ENCODE measurements around the gene JAKMIP1.
"Not testable (repeated sequence)": the region's sequence is repeated elsewhere in the genome, so short reads cannot be mapped to it uniquely, and the experiment has no call there.

JAKMIP1 gene

GRCh38 chr4:6028168-6028567, 172.2 kb downstream of the JAKMIP1 start:
- DNase-seq: no peak

DNA sequence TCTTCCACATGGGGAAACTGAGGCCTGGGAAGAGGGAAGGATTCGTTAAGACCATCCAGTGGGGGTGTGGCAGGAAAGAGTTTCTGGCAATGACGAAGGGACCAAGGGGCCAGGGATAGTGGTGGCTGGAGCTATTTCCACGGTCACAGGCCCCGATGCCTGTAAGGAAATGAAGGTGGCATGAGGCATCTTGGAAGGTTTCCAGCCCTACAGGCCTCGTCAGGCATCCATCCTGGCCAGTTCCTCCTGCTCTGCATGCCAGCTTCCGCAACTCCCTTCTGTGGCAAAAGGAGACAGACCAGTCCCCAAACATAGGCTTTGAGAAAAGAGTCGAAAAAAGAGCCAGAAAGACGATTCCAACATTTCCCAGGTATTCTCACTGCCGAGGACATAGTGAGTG, 173.0 kb downstream of the JAKMIP1 start:
- no peak for DNase-seq

- DNase-seq: no peak
Observed at GRCh38 chr4:6024313-6024960, 175.9 kb downstream of the JAKMIP1 start.

- no peak for DNase-seq
Observed at GRCh38 chr4:6023731-6024130, 176.6 kb downstream of the JAKMIP1 start.

- DNase-seq: no peak
Observed at GRCh38 chr4:6022607-6023288, 177.6 kb downstream of the JAKMIP1 start.

- no peak for DNase-seq
Observed at GRCh38 chr4:6021831-6022606, 178.3 kb downstream of the JAKMIP1 start.

- no peak for DNase-seq
Observed at GRCh38 chr4:6020613-6021012, 179.7 kb downstream of the JAKMIP1 start.

DNA sequence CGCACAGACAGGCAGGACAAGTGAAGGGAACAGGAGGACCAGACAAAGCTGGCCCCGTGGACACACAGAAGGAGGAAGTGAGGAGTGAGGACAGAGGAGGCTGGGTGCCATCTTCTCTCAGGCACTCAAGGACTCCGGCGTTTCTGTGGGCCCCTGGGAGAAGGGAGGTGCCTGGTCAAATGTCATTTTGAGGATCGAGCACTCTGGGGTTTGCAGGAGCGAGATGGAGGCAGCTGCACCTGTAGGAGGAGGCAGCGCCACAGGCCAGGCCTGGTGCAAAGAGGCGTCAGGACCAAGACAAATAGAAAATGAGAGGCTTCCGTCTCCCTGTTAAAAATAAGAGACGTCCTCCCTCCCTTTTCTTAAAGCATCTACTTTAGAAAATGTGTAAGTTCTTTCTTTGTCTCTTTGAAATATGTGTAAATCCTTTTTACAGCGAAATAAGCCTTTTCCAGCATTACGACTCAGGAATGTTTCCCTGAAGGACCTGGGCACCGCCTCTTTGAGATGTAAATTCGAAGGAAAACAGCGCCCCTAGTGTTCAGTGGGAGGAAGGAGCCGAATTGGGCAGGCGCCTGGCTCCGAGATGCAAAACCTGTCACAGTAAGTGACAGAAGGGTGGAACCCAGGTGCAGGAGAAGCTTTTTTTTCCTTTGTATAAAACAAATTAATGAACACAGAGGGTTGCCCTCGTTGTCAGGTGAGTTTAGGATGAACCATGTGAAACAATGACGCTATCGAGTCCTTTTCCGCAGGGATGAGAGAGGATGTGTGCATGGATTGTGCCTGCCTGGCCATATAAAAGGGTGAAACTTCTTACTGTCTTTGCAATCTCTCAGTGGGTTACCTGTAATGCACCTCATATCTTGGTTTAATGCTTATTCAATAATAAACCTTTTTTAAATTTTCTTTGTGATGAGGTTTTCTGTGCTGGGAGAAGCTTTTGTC, 180.8 kb downstream of the JAKMIP1 start:
- DNase-seq: no peak

DNA sequence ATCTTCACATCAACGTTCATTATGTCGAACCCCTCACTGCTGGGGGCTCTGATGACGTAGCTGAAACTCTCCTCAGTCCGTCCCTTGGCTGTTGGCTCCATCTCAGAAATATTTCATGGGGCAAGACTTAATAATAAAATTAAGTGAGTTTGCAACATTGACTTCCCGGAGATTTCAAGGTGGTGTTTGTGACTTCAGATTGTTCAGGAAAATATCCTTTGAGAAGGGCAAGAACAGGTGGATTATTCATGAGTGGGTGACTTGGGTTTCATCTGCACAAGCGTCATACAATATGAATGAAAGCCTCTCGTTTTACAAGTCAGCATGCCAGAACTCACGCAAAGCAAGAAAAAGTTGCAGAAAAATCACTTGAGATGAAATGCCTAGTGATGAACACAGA, 182.0 kb downstream of the JAKMIP1 start, which contains the start of gene C4orf50:
TSS of gene C4orf50 (minus strand) at position 101 of the 400 bp plus-strand sequence.
- no peak for DNase-seq

DNA sequence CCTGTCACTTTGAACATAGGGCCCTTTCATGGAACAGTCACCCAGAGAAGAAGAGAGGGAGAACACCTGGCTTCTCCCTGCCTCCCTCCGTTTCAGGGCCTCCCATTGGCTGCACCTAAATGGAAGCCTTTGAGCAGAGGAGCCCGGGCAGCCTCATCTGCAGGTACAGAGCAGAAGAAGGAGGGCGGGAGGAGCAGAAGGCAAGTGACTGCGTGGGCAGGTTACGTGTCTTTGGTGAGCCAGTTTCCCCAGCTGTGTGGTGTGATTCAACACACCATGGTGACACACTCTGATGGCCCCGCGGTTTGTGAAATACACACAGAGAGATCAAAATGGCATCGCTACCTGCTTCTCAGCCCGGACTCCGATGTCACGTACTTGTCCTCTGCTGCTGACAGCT, 182.5 kb downstream of the JAKMIP1 start:
- no peak for DNase-seq

GRCh38 chr4:6017030-6017429, 183.3 kb downstream of the JAKMIP1 start:
- DNase-seq: no peak

DNA sequence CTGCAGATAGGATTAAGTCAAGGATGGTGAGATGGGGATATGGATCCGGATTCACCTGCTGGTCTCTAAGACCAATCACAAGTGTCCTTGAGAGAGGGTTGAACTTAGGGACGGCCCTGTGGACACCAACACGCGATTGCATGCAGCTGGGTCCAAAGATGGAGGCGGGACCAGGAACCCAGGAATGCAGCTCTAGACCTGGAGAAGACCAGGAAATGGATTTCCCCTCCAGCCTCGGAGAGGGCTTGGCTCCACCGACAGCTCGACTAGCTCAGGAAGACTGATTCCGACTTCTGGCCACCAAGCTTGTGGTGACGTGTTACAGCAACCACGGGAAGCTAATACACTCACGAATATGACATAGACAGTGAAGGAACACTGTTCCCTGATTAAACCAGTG, 186.8 kb downstream of the JAKMIP1 start:
- no peak for DNase-seq

DNA sequence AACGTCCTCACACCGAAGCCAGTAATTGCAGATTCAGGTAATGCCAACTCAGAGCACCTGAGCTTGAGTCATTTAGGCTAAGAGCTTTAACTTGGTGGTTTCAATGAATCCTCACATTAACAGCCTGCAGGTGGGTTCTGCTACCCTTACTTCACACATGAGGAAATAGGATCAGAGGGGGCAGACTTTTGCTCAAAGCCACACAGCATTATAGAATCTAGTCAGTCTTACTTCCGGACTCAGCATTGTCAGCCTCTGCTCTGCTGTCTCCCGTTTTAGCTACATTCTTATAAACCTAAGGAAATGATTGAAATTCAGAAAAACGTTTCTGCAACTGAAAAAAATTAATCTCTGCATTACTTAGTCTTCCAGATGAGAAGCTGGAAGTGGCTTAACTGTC, 188.1 kb downstream of the JAKMIP1 start:
- no peak for DNase-seq

- DNase-seq: no peak
Observed at GRCh38 chr4:6011686-6012085, 188.7 kb downstream of the JAKMIP1 start.

DNA sequence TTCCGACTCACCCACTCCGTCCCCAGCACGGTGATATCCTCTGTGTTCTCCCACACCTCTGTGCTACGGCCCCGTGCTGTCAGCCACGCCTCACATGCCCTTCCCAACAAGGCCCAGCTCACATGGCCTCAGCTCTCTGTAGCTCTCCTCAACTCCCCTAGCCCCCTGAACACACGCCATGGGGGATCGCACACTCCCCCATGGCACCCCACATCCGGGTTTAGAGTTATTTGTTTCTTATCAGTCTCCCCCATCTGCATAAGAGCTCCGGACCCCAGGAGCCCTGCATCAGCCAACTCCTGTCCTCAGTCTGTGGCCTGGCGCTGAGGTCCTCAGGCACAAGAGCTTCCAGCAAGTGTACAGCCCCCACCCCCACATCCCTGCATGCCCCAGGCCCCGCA, 189.1 kb downstream of the JAKMIP1 start:
- DNase-seq: no peak

GRCh38 chr4:6010789-6011188, 189.6 kb downstream of the JAKMIP1 start:
- DNase-seq: no peak

DNA sequence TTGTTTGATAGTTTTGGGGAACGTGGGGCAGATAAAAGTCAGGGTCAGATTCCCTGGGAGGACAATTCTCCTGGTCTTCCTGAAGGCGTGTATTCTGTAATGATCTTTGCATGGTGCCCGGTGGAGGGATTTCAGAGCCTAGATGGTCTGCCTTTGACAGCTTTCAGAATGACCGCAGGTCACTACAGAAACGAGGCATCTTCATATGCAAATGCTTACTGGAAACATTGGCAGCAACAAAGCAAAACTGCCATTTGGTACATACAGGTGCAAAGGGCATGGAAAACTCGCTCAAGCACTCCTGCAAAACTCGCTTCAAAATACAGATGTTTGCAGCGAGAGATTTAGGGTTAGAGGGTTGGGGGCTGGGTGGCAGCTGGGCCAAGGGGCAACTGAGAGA, 190.9 kb downstream of the JAKMIP1 start:
- no peak for DNase-seq

- DNase-seq: no peak
Observed at GRCh38 chr4:6008766-6009385, 191.5 kb downstream of the JAKMIP1 start.

- DNase-seq: no peak
Observed at GRCh38 chr4:6008092-6008551, 192.2 kb downstream of the JAKMIP1 start.

DNA sequence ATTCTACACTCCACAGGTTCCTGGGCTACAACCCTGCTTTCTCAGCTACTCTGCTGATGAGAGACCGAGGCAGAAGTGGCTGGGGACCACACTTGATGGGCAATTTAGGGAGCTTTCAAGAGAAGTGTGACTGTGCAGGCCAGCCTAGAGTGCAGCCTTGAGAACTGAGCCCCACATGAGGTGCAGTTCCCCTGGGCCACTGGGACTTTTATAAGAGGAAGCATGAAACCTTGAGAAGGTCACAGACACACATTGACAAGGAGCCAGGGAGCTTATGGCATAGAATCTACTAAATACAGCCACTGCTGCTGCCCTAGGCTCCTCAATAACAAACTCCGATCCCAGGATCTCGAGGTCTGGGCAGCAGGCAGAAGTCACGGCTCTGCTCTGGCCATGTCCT, 195.2 kb downstream of the JAKMIP1 start:
- no peak for DNase-seq

- not testable (repeated sequence) for DNase-seq
Observed at GRCh38 chr4:6003485-6003884, 196.9 kb downstream of the JAKMIP1 start.

DNA sequence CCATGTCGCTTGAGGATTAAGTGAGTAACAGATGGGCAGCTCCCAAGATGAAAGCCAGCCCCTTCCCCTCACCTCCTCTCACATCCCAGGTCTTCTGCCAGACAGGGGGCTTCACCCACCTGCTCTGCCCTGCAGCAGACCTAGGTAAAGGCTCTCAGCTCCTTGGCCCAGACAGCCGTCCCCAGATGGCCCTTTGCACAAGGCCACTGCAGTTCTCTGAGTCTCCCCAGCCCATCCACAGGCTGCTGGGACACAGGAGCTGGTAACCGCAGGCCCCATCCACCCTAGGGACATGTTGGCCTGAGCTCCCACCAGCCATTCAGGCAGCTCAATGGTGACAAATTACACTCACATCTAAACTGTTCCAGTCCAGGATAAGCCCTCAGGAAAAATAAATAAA, 197.4 kb downstream of the JAKMIP1 start:
- no peak for DNase-seq

Measured in NCI-H1048 (cell line).